Measurements from ENCODE around the gene PDE4D.

- TF ChIP-seq PKNOX1 (IDR thresholded peaks at IDR 0.05) (no peak), SUZ12 (IDR thresholded peaks at IDR 0.05) (no peak), HDGF (IDR thresholded peaks at IDR 0.05; ENCODE audit: borderline replicate concordance) (no peak), FOXK2 (IDR thresholded peaks at IDR 0.05) (no peak), ZNF384 (IDR thresholded peaks at IDR 0.05) (no peak), BHLHE40 (IDR thresholded peaks at IDR 0.05; ENCODE audit: borderline replicate concordance) (no peak), ARNT (IDR thresholded peaks at IDR 0.05) (no peak), SP1 (IDR thresholded peaks at IDR 0.05) (no peak), ELF4 (IDR thresholded peaks at IDR 0.05) (no peak), FOXM1 (IDR thresholded peaks at IDR 0.05; ENCODE audit: borderline replicate concordance) (no peak), CTBP1 (IDR thresholded peaks at IDR 0.05; ENCODE audit: borderline replicate concordance) (no peak), TARDBP (IDR thresholded peaks at IDR 0.05) (no peak), FOXA1 (IDR thresholded peaks at IDR 0.05) (no peak)
Measured at GRCh38 chr5:58969253-58969652, 924.3 kb downstream of the PDE4D start.

Data from HEK293T (cell line).